Neural cell (in vitro differentiated cells): Measurements from ENCODE around the gene MAJIN. TPM values are rescaled to one million over a fixed set of nuclear protein-coding genes. Genes with fewer than 3 reads are reported as not detected.

Experiments used
- H2AFZ ChIP-seq: fragments of 200-600, 300-800 bp; sonication (generic), shearing (Covaris generic); 2 replicates; pipeline ENCODE4 v1.6.0; 2014; ENCODE audit warnings: low read depth, mild to moderate bottlenecking, antibody characterized with exemption, low read length, moderate library complexity
- H3F3A ChIP-seq: fragments of 200-600 bp; shearing (Covaris generic); 2 replicates; pipeline ENCODE4 v1.6.1; 2016; ENCODE audit warnings: mild to moderate bottlenecking, moderate library complexity, mixed read lengths, antibody characterized with exemption, low read length; ENCODE audit not compliant: insufficient read depth, poor library complexity, severe bottlenecking
- H3K27ac ChIP-seq: fragments of 200-600, 300-800 bp; sonication (generic), shearing (Covaris generic); 2 replicates; pipeline ENCODE4 v1.5.1; 2014; ENCODE audit warnings: mild to moderate bottlenecking, low read length, moderate library complexity
- H3K27me3 ChIP-seq: fragments of 300-800, 200-600 bp; sonication (generic), shearing (Covaris generic); 2 replicates; pipeline ENCODE4 v1.6.0; 2014; ENCODE audit warnings: mild to moderate bottlenecking, low read depth, low read length, moderate library complexity; ENCODE audit not compliant: insufficient read depth
- H3K36me3 ChIP-seq: fragments of 300-800, 200-600 bp; sonication (generic), shearing (Covaris generic); 2 replicates; pipeline ENCODE4 v1.5.1; 2014; ENCODE audit warnings: mild to moderate bottlenecking, antibody characterized with exemption, low read length, moderate library complexity; ENCODE audit not compliant: insufficient read depth
- H3K4me2 ChIP-seq: fragments of 300-800, 200-600 bp; sonication (generic), shearing (Covaris generic); 2 replicates; pipeline ENCODE4 v1.6.0; 2014; ENCODE audit warnings: mild to moderate bottlenecking, low read length
- H3K4me3 ChIP-seq: fragments of 300-800, 200-600 bp; sonication (generic), shearing (Covaris generic); 2 replicates; pipeline ENCODE4 v1.5.1; 2014; ENCODE audit warnings: mild to moderate bottlenecking, low read length, moderate library complexity
- H3K79me2 ChIP-seq: fragments of 200-600 bp; shearing (Covaris generic); replicated peaks from 2 replicates; pipeline ENCODE4 v1.6.0; 2014; ENCODE audit warnings: mild to moderate bottlenecking, low read length, moderate library complexity; ENCODE audit not compliant: insufficient read depth
- H3K9ac ChIP-seq: fragments of 300-800, 200-600 bp; sonication (generic), shearing (Covaris generic); 2 replicates; pipeline ENCODE4 v1.6.1; 2016; ENCODE audit warnings: mild to moderate bottlenecking, low read length, mixed read lengths
- H3K9me2 ChIP-seq: fragments of 200-600 bp; shearing (Covaris generic); 2 replicates; pipeline ENCODE4 v1.6.1; 2016; ENCODE audit warnings: mild to moderate bottlenecking, low read length, mixed read lengths; ENCODE audit not compliant: insufficient read depth
- H3K9me3 ChIP-seq: fragments of 200-600, 300-800 bp; sonication (generic), shearing (Covaris generic); 2 replicates; pipeline ENCODE4 v1.6.1; 2016; ENCODE audit warnings: mild to moderate bottlenecking, mixed run types, low read length, moderate library complexity, mixed read lengths
- H4K20me1 ChIP-seq: fragments of 200-600 bp; shearing (Covaris generic); 2 replicates; pipeline ENCODE4 v1.6.1; 2016; ENCODE audit warnings: mild to moderate bottlenecking, mixed run types; ENCODE audit not compliant: insufficient read depth
- CTCF ChIP-seq: fragments of 450-650 bp; IDR thresholded peaks from 2 replicates; pipeline ENCODE4 v1.5.1; 2014; ENCODE audit warnings: antibody characterized with exemption, mild to moderate bottlenecking, moderate library complexity; ENCODE audit not compliant: poor library complexity, severe bottlenecking
- EP300 ChIP-seq: fragments of 450-650 bp; conservative IDR thresholded peaks from 2 replicates; pipeline ENCODE4 v1.6.1; 2014; ENCODE audit warnings: antibody characterized with exemption, mild to moderate bottlenecking, moderate library complexity; ENCODE audit not compliant: poor library complexity, severe bottlenecking
- EZH2 ChIP-seq: fragments of 200-600, 300-800 bp; shearing (Covaris generic), sonication (generic); IDR thresholded peaks from 2 replicates; pipeline ENCODE4 v1.6.1; 2014; ENCODE audit warnings: antibody characterized with exemption, low read length, borderline replicate concordance, mild to moderate bottlenecking; ENCODE audit not compliant: insufficient read depth, poor library complexity, severe bottlenecking
- MXI1 ChIP-seq: fragments of 450-650 bp; conservative IDR thresholded peaks from 2 replicates; pipeline ENCODE4 v1.6.1; 2014; ENCODE audit warnings: antibody characterized with exemption, mild to moderate bottlenecking; ENCODE audit not compliant: poor library complexity, severe bottlenecking
- POLR2AphosphoS5 ChIP-seq: IDR thresholded peaks from 2 replicates; pipeline ENCODE4 v1.6.1; 2012
- RAD21 ChIP-seq: fragments of 450-650 bp; conservative IDR thresholded peaks from 2 replicates; pipeline ENCODE4 v1.6.1; 2014; ENCODE audit warnings: antibody characterized with exemption, mild to moderate bottlenecking, moderate library complexity
- REST ChIP-seq: IDR thresholded peaks from 2 replicates; pipeline ENCODE4 v1.6.1; 2012; ENCODE audit warnings: borderline replicate concordance
- SMC3 ChIP-seq: fragments of 450-650 bp; conservative IDR thresholded peaks from 2 replicates; pipeline ENCODE4 v1.6.1; 2014; ENCODE audit warnings: antibody characterized with exemption, mild to moderate bottlenecking, moderate library complexity; ENCODE audit not compliant: poor library complexity
- TAF1 ChIP-seq: IDR thresholded peaks from 2 replicates; pipeline ENCODE4 v1.6.1; 2012; ENCODE audit warnings: low read depth
- polyA plus RNA-seq: library from polyadenylated mRNA; depleted of rRNA; stranded (reverse); fragments of >200 nt; gene quantifications from 2 replicates; pipeline ENCODE4 v1.2.3, GENCODE V29; 2014

The MAJIN gene
- polyA plus RNA-seq, 1 donor from 2014 or later: not detected

DNA sequence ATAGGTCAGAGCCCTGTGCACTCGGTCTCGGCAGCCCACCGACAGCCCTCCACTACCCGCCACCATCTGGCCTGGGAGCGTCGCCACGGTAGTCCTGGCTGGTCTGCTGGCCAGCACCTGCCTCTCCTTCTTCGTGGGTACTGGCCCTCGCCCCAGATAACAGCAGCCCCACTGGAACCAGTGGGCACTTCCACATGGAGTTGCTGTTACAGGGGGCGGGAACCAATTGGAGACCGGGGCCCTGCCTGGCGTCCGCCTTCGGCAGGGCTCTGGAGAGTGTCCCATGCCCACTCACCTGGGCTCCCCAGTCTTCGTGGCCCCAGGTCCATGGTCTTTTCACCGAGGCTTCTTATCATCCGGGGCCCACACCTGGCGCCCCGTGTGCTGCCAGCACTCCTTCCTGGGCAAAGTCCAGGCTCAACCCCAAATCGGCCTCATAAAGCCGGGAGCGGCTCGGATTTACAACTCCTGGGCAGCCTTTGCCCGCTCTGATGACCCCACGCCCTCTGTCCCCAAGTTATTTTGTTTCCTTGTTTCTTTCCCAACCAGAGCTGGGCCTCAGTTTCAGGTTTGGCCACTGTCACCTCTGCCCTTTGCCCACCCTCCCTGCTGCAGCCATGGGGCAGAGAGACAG lies 80.6 kb downstream of the MAJIN start:
- Histone ChIP-seq H3F3A (no peaks in the 10 kb centered on the region), H3K9me2 (no peaks in the 10 kb centered on the region), H3K79me2 (no peaks in the 10 kb centered on the region), H4K20me1 (no peaks in the 10 kb centered on the region), H3K9ac (no peak overlapping the region), H3K27me3 (no peaks in the 10 kb centered on the region), H3K9me3 (no peaks in the 10 kb centered on the region), H2AFZ (no peak overlapping the region), H3K4me2 (no peak overlapping the region), H3K36me3 (no peaks in the 10 kb centered on the region), H3K4me3 (no peak overlapping the region), H3K27ac (no peak overlapping the region)
- no peak for TF ChIP-seq POLR2AphosphoS5
- no peak for TF ChIP-seq EP300
- TF ChIP-seq REST: no peak

- H3K27me3 ChIP-seq: no peaks in the 10 kb centered on the region
- H3F3A ChIP-seq: no peaks in the 10 kb centered on the region
- H3K9me2 ChIP-seq: no peaks in the 10 kb centered on the region
- H3K4me2 ChIP-seq: no peak overlapping the region
- no peak overlapping the region for H3K27ac ChIP-seq
- H2AFZ ChIP-seq: no peak overlapping the region
- H3K36me3 ChIP-seq: no peaks in the 10 kb centered on the region
- no peak overlapping the region for H3K9ac ChIP-seq
- H3K79me2 ChIP-seq: no peaks in the 10 kb centered on the region
- H4K20me1 ChIP-seq: no peaks in the 10 kb centered on the region
- H3K4me3 ChIP-seq: no peak overlapping the region
- H3K9me3 ChIP-seq: no peaks in the 10 kb centered on the region
- TF ChIP-seq RAD21 (no peak), MXI1 (no peak), EP300 (no peak), TAF1 (no peak), EZH2 (no peak), CTCF (no peak), SMC3 (no peak), REST (no peak), POLR2AphosphoS5 (no peak)
These were observed 81.4 kb downstream of the MAJIN start for GRCh38 chr11:64890522-64890939.
